Astrocyte (in vitro differentiated cells and primary cell): ENCODE results near the gene TRAPPC3L.

Experiments
- CTCF ChIP-seq: IDR thresholded peaks from 2 replicates; pipeline ENCODE4 v1.5.1; 2011; ENCODE audit warnings: low read depth, mild to moderate bottlenecking, inconsistent platforms, low read length, moderate library complexity; ENCODE audit not compliant: insufficient read depth
- EZH2 ChIP-seq: IDR thresholded peaks from 2 replicates; pipeline ENCODE4 v1.6.1; 2012; ENCODE audit warnings: mild to moderate bottlenecking, low read length, inconsistent platforms; ENCODE audit not compliant: insufficient read depth

- TF ChIP-seq CTCF (no peak), EZH2 (no peak)
Observed at GRCh38 chr6:116497113-116497676, 48.3 kb downstream of the TRAPPC3L start.
